Umbilical cord (tissue), 2 donors: ENCODE data around the gene VTI1A. TPM values are rescaled to one million over a fixed set of nuclear protein-coding genes. Genes with fewer than 3 reads are reported as not detected.

Experiments used
- DNase-seq: peaks from one replicate; pipeline ENCODE4 v3.0.0-alpha.2; 2015; ENCODE audit warnings: low spot score
- total RNA-seq: library from RNA; depleted of rRNA; stranded (reverse); fragments of >200 nt; gene quantifications from one replicate; pipeline ENCODE4 v1.2.3, GENCODE V29; 2014; ENCODE audit warnings: low replicate concordance; ENCODE audit not compliant: insufficient read depth

The VTI1A gene
- total RNA-seq, 1 donor from 2014 or later = 21.9 TPM

DNA sequence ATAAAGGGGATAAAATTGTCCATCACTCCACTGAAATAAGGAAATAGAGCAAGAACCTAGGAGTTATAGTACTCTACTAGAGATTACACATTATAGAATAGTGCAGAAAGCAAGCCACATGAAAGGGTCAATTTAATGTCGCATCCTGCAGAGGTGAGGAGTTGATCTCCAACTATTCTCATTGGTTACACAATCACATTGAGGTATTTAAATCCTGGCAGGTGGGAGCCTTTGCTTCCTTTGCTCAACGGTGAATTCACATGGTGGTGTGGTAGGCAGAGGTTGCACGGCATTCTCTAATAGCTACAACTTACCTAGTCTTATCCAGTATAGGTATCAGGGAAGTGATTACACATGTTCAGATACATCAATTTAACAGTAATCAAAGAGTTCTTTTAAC, 304.6 kb downstream of the VTI1A start:
- DNase-seq = no peak

GRCh38 chr10:112752288-112752687, 305.3 kb downstream of the VTI1A start:
- no peak for DNase-seq

DNA sequence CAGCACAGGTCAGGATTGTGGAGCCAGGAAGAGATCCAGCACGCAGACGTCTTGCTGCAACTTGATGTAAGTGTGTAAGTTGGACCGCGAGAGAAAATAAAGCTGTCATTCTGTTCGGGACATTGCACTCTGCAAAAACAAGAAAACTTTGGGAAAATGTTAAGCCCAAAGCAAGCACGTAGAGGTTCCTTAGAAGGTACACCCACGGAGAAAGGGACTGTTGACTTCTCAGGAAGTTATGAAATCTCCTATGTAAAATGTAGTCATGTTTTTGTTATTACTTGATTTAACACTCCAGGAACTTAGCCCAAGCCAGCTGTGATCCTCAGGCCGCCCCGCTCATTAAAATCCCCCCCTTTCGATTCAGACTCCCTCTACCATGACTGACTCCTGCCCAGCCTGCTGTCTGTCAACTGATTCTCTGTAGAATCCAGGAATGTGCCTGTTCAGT, 307.0 kb downstream of the VTI1A start:
- no peak for DNase-seq

DNA sequence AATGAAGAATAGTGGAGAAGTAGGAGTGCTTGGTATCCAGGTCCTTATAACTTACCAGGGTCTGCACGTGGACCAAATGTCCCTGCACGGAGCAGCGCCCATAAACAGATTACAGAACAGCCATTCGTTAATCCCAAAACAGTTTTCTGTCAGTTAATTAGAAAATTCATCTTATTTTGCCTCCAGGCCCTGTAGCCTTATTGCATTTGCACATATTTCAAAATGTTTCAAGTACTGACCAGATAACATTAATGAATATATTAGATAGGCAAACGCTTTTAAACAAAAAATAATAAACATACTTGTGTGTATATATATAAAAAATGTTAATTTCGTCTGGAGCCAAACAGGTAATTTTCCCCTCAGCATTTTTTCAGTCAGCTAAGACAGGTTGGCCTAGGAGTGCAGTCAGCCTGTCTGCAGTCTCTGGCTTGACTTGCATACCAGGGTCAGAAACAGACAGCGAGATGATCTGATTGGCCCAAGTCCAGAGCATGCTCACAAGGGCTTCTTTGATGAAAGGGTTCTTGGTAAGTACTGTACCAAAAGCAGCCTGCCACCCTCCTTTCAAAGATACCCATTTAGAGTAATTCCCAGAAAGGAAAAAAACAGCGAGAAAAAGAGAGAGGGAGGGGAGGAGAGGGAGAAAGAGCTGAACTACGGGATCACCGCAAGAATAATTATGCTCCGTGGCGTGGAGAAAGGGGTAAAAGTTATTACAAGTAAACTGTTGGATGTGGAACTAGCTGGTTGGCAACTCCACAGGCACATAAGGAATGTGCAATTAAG, 308.6 kb downstream of the VTI1A start:
- peak; percentile 87 for DNase-seq

- no peak for DNase-seq
Observed at GRCh38 chr10:112756235-112756527, 309.2 kb downstream of the VTI1A start.

DNA sequence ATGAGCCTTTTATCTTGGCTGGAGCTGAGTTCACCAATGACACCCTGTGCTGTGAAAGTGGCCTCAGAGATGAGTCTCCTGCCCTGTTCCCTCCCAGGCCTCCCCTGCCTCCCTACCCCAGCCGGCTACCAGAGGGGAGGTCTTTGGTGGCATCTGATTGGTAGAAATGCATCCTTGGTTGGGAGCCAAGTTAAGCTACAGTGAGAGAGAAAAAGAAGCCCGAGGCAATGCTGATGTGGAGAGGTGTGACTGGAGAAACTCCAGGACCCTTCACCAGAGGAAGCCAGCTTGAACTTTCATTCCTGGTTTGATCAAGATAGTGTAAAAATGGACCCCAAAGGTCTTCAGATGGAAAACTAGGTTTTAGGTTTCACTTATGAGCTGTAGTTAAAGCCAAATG, 311.9 kb downstream of the VTI1A start:
- DNase-seq = peak; percentile 68

DNA sequence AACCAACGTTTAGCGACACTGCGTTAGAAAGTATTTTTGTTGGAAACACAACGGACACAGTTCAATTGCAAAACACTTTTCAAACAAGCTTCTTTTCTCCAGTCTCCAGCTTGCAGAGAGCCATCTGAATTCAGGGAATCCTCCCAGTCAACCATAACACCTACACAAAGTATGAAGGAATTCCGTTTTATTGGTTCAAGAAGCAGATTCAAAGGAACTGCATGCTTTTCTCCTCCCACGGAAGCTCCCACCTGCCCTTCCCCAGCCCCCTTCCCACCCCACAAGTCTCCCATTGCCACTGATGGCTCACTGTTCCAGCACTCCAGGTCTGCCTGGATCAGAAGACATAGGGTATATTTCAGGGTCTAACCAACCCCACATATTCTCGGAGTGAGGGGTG, 312.5 kb downstream of the VTI1A start:
- DNase-seq = no peak

- DNase-seq = no peak
Observed at GRCh38 chr10:112761256-112761655, 314.2 kb downstream of the VTI1A start.

- no peak for DNase-seq
Observed at GRCh38 chr10:112763916-112764520, 317.0 kb downstream of the VTI1A start.

DNA sequence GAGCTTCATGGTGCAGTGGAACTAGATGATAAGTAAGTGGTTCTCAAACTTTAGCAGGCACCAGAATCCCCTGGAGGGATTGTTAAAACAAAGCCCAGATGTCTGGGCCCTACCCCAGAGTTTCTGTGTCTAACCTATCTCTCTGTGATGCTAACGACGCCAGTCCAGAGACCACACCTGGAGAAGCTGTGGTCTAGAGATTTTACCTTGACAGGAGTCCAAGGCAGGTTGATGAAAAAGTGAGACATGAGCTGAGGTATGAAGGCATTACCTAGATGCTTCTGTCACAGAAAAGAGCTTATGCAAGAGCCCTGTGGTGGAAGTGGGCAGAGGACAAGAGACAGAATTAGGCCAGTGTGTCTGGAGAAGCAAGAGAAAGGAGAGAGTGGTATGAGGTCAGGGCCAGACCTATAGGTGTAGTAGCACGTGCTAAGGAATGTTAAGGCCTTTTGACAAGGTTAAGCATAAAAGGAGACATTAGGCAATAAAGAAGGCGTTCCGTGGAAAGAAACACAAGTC, 318.8 kb downstream of the VTI1A start:
- no peak for DNase-seq

- peak; percentile 49 for DNase-seq
Observed at GRCh38 chr10:112766636-112767035, 319.6 kb downstream of the VTI1A start.

DNA sequence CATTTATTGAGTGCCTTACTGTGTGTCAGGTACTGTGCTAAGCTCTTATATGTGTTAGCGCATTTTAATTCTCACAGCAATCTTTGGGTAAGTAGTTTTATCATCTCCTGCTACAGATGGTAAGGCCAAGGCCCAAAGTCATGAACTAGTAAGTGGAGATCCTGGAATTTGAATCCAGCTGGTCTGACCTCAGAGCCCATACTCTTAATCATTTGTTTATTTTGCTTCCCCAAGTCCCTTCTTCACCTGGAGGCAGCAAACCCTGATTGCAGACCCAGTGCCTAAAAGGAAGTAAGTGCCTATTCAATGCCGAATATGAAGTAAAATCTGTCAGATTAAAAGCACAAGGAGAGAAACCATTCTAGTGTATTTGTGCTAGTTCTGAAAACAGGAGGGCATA, 320.1 kb downstream of the VTI1A start:
- no peak for DNase-seq

GRCh38 chr10:112768121-112768520, 321.1 kb downstream of the VTI1A start:
- no peak for DNase-seq

DNA sequence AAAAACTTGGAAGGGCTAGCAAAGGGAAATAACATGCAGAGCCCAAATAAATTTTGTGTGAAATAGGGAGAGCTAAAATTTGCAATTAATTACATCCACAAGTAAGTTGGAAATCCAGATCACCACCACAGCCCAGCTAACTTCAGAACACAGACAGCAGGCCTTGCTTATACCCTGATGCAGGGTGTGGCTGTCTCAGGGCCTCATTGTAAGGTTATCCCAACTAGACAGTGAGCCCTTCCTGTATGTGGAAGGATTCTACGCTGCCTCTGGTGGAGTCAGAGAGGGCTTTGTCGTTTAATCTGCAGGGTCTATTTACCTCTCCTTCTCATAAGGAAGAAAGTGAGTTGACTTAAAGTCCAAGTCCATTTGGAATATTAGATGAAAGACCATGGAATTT, 322.1 kb downstream of the VTI1A start:
- no peak for DNase-seq

DNA sequence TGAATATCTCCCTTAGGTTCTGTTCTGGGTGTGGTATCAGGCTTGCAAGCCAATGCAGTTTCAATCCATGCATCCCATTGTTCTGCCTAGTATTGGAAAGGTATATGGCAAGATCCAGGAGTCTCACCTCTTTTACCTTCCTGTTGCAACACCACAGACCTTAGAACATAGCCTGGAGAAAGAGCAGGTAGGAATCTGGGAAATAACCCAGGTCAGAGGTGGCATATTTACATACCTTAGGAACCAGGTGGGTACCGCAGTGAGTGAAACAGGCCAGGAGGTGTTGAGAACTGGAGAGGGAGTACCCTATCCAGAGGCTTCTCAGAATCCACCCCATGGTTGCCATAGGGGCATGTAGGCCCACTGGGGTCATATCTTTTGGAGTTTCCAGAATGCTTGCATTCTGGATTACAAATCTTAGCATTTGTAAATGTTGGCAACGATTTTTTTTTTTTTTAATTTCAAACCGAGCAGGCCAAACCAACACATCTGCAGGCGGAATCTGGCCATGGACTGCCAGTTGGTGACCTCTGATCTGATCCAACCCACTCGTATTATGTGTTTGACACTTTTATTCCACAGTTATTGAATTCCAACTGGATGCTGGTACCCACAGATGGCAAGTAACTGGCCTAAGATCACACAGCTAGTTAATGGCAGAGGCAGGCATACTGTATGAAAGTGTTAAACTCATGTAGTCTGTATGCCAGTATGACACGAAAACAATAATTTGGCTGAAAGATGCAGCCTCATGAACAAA, 322.8 kb downstream of the VTI1A start:
- no peak for DNase-seq

DNA sequence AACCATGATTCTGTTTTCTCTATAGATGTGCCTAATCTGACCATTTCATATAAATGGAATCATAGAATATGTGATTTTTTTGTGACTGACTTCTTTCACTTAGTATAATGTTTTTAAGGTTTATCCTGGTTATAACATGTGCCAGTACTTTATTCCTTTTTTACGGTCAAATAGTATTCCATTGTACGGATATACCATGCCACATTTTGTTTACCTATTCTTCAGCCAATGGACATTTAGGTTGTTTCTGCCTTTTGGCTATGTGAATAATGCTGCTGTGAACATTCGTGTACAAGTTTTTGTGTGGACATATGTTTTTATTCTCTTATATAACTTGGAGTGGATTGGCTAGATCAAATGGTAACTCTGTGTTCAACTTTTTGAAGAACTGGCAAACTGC, 324.7 kb downstream of the VTI1A start:
- DNase-seq = no peak

- DNase-seq = no peak
Observed at GRCh38 chr10:112773783-112774182, 326.8 kb downstream of the VTI1A start.

- no peak for DNase-seq
Observed at GRCh38 chr10:112774210-112774609, 327.2 kb downstream of the VTI1A start.

DNA sequence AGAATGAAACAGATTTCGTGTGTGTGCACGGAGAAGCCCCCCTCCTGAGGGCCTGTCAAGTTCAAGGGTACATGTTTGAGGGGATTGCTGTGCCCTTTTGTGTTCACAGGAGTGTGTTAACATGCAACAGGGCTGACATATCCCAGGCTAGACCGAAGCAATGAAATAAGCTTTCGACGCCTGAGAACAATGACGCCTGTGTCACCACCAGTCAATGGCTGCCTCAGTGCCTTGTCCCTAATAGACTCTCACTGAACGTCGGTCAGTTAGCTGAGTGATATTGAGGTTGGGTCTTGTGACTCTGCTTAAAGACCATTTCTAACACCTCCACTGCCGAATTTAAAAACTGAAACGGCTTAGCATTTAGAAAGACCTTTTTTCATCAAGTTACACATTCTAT, 327.8 kb downstream of the VTI1A start:
- DNase-seq = no peak

DNA sequence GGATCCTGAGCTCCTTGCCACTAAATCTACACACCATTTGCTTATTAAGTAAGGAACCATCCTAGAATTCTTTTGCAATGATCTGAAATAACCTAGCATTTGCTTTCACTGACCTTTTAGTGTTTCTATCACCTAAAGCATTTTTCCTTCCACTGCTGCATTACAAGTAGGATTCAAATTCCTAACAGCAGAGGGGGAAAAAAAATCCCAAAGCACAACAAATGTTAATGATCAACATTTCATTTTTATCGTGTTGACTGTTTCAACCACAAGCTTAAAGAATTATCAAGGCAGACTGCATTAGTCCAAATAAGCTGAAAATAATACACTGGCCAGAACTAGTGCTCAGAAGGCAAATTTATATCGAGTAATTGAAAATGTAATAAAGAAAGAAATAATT, 328.4 kb downstream of the VTI1A start:
- no peak for DNase-seq

- DNase-seq = peak; percentile 64
Observed at GRCh38 chr10:112775892-112776674, 329.1 kb downstream of the VTI1A start.

- DNase-seq = peak; percentile 63
Observed at GRCh38 chr10:112778579-112778978, 331.6 kb downstream of the VTI1A start.
